IgD-negative memory B cell (primary cell): ENCODE results near the gene CACNA2D3. TPM values are rescaled to one million over a fixed set of nuclear protein-coding genes. Genes with fewer than 3 reads are reported as not detected.
A peak's percentile ranks its signal among the peaks of the same experiment; 100 is the strongest.

ENCODE experiments used
- H3K27ac Mint-ChIP-seq, 3 donors: one replicate each; pipeline ENCODE4 v1.8.0; 2020 to 2022; ENCODE audit warnings: mild to moderate bottlenecking in 3 of 3, mixed read lengths in 3 of 3, moderate library complexity in 1 of 3
- H3K27me3 Mint-ChIP-seq: one replicate; pipeline ENCODE4 v1.8.0; 2021; ENCODE audit warnings: mixed read lengths
- H3K36me3 Mint-ChIP-seq: one replicate; pipeline ENCODE4 v1.8.0; 2020; ENCODE audit warnings: mild to moderate bottlenecking, mixed read lengths
- H3K4me1 Mint-ChIP-seq, 3 donors: one replicate each; pipeline ENCODE4 v1.8.0; 2020 to 2022; ENCODE audit warnings: mixed read lengths in 3 of 3, mild to moderate bottlenecking in 1 of 3
- H3K4me3 Mint-ChIP-seq, 4 donors: one replicate each; pipeline ENCODE4 v1.8.0; 2020 to 2022; ENCODE audit warnings: mild to moderate bottlenecking in 4 of 4, mixed read lengths in 4 of 4, moderate library complexity in 3 of 4
- H3K9me3 Mint-ChIP-seq, 3 donors: one replicate each; pipeline ENCODE4 v1.8.0; 2020 to 2021; ENCODE audit warnings: mixed read lengths in 3 of 3, mild to moderate bottlenecking in 1 of 3
- polyA plus RNA-seq: library from polyadenylated mRNA; unstranded; fragments of 300-500 nt; fragmentation: Illumina TruSeq; gene quantifications from one replicate; pipeline ENCODE4 v1.2.3, GENCODE V29; 2021

The CACNA2D3 gene
- polyA plus RNA-seq, 1 donor from 2014 or later: not detected

- Mint-ChIP-seq H3K36me3 (no peaks in the 10 kb centered on the region), H3K4me3 (no peak overlapping the region), H3K27ac (no peak overlapping the region), H3K27me3 (no peaks in the 10 kb centered on the region), H3K9me3 (peaks cover 0 to 2% (median 0%) of the 10 kb centered on the region in 3 donors), H3K4me1 (no peaks in the 10 kb centered on the region)
Measured at GRCh38 chr3:54171951-54172350, 49.6 kb downstream of the CACNA2D3 start.

- Mint-ChIP-seq H3K27me3 (no peaks in the 10 kb centered on the region), H3K9me3 (peaks cover 0 to 2% (median 2%) of the 10 kb centered on the region in 3 donors), H3K4me1 (no peaks in the 10 kb centered on the region), H3K4me3 (no peak overlapping the region), H3K27ac (no peak overlapping the region), H3K36me3 (no peaks in the 10 kb centered on the region)
Measured at GRCh38 chr3:54173371-54173770, 51.0 kb downstream of the CACNA2D3 start.

- Mint-ChIP-seq H3K4me3 (no peak overlapping the region), H3K27ac (no peak overlapping the region), H3K9me3 (peaks cover 0 to 2% (median 2%) of the 10 kb centered on the region in 3 donors), H3K36me3 (no peaks in the 10 kb centered on the region), H3K4me1 (no peaks in the 10 kb centered on the region), H3K27me3 (peaks cover 1% of the 10 kb centered on the region)
Measured at GRCh38 chr3:54176106-54176505, 53.8 kb downstream of the CACNA2D3 start.

GRCh38 chr3:54177816-54178215, 55.5 kb downstream of the CACNA2D3 start:
- no peaks in the 10 kb centered on the region for H3K36me3 Mint-ChIP-seq
- no peak overlapping the region for H3K27ac Mint-ChIP-seq
- H3K9me3 Mint-ChIP-seq: peaks cover 0 to 2% (median 2%) of the 10 kb centered on the region in 3 donors
- no peak overlapping the region for H3K4me3 Mint-ChIP-seq
- no peaks in the 10 kb centered on the region for H3K4me1 Mint-ChIP-seq
- H3K27me3 Mint-ChIP-seq: peaks cover 1% of the 10 kb centered on the region

- Mint-ChIP-seq H3K36me3 (no peaks in the 10 kb centered on the region), H3K27me3 (peaks cover 1% of the 10 kb centered on the region), H3K4me3 (no peak overlapping the region), H3K27ac (no peak overlapping the region), H3K9me3 (peaks cover 0 to 2% (median 2%) of the 10 kb centered on the region in 3 donors), H3K4me1 (no peaks in the 10 kb centered on the region)
Measured at GRCh38 chr3:54178376-54178775, 56.0 kb downstream of the CACNA2D3 start.

GRCh38 chr3:54180921-54181320, 58.6 kb downstream of the CACNA2D3 start:
- Mint-ChIP-seq H3K27ac (no peak overlapping the region), H3K4me3 (no peak overlapping the region), H3K4me1 (no peaks in the 10 kb centered on the region), H3K27me3 (peaks cover 1% of the 10 kb centered on the region), H3K9me3 (peaks cover 0 to 4% (median 2%) of the 10 kb centered on the region in 3 donors), H3K36me3 (no peaks in the 10 kb centered on the region)

GRCh38 chr3:54182242-54182641, 59.9 kb downstream of the CACNA2D3 start:
- no peak overlapping the region for H3K27ac Mint-ChIP-seq
- peaks cover 0 to 4% (median 2%) of the 10 kb centered on the region in 3 donors for H3K9me3 Mint-ChIP-seq
- H3K4me3 Mint-ChIP-seq: no peak overlapping the region
- H3K27me3 Mint-ChIP-seq: peaks cover 1% of the 10 kb centered on the region
- no peaks in the 10 kb centered on the region for H3K4me1 Mint-ChIP-seq
- H3K36me3 Mint-ChIP-seq: no peaks in the 10 kb centered on the region

GRCh38 chr3:54185740-54186139, 63.4 kb downstream of the CACNA2D3 start:
- Mint-ChIP-seq H3K36me3 (no peaks in the 10 kb centered on the region), H3K4me1 (no peaks in the 10 kb centered on the region), H3K4me3 (no peak overlapping the region), H3K27ac (no peak overlapping the region), H3K9me3 (peaks cover 0 to 5% (median 2%) of the 10 kb centered on the region in 3 donors), H3K27me3 (no peaks in the 10 kb centered on the region)

- no peaks in the 10 kb centered on the region for H3K4me1 Mint-ChIP-seq
Measured at GRCh38 chr3:54188176-54188791, 65.9 kb downstream of the CACNA2D3 start.

GRCh38 chr3:54191220-54191619, 68.9 kb downstream of the CACNA2D3 start:
- peaks cover 2% of the 10 kb centered on the region for H3K27me3 Mint-ChIP-seq
- no peak overlapping the region for H3K4me3 Mint-ChIP-seq
- no peak overlapping the region for H3K27ac Mint-ChIP-seq
- peaks cover 0 to 7% (median 6%) of the 10 kb centered on the region in 3 donors for H3K9me3 Mint-ChIP-seq
- H3K36me3 Mint-ChIP-seq: no peaks in the 10 kb centered on the region
- H3K4me1 Mint-ChIP-seq: no peaks in the 10 kb centered on the region

More at GRCh38 chr3:54188176-54188791, 65.9 kb downstream of the CACNA2D3 start:
- Mint-ChIP-seq H3K36me3 (no peaks in the 10 kb centered on the region), H3K9me3 (peaks cover 0 to 5% (median 2%) of the 10 kb centered on the region in 3 donors), H3K27me3 (no peaks in the 10 kb centered on the region), H3K27ac (peak overlapping the region in 2 of 3 donors; percentile 8 to 49), H3K4me3 (no peak overlapping the region)

GRCh38 chr3:54192026-54192425, 69.7 kb downstream of the CACNA2D3 start:
- Mint-ChIP-seq H3K27ac (no peak overlapping the region), H3K27me3 (peaks cover 2% of the 10 kb centered on the region), H3K36me3 (no peaks in the 10 kb centered on the region), H3K4me3 (no peak overlapping the region), H3K4me1 (no peaks in the 10 kb centered on the region), H3K9me3 (peaks cover 0 to 7% (median 6%) of the 10 kb centered on the region in 3 donors)

- Mint-ChIP-seq H3K9me3 (peaks cover 0 to 6% (median 4%) of the 10 kb centered on the region in 3 donors), H3K27ac (no peak overlapping the region), H3K4me1 (no peaks in the 10 kb centered on the region), H3K27me3 (peaks cover 5% of the 10 kb centered on the region), H3K4me3 (no peak overlapping the region), H3K36me3 (no peaks in the 10 kb centered on the region)
Measured at GRCh38 chr3:54193093-54193492, 70.7 kb downstream of the CACNA2D3 start.

GRCh38 chr3:54196360-54196991, 74.1 kb downstream of the CACNA2D3 start:
- no peaks in the 10 kb centered on the region for H3K4me1 Mint-ChIP-seq
- H3K27ac Mint-ChIP-seq: no peak overlapping the region
- H3K36me3 Mint-ChIP-seq: no peaks in the 10 kb centered on the region
- peaks cover 0 to 6% (median 4%) of the 10 kb centered on the region in 3 donors for H3K9me3 Mint-ChIP-seq
- peaks cover 5% of the 10 kb centered on the region for H3K27me3 Mint-ChIP-seq
- H3K4me3 Mint-ChIP-seq: no peak overlapping the region

GRCh38 chr3:54197509-54197908, 75.2 kb downstream of the CACNA2D3 start:
- Mint-ChIP-seq H3K27me3 (peaks cover 5% of the 10 kb centered on the region), H3K9me3 (peaks cover 0 to 6% (median 4%) of the 10 kb centered on the region in 3 donors), H3K4me3 (no peak overlapping the region), H3K27ac (no peak overlapping the region), H3K36me3 (no peaks in the 10 kb centered on the region), H3K4me1 (no peaks in the 10 kb centered on the region)

- H3K4me1 Mint-ChIP-seq: no peaks in the 10 kb centered on the region
- peaks cover 0 to 6% (median 4%) of the 10 kb centered on the region in 3 donors for H3K9me3 Mint-ChIP-seq
- H3K36me3 Mint-ChIP-seq: no peaks in the 10 kb centered on the region
- no peak overlapping the region for H3K4me3 Mint-ChIP-seq
- peaks cover 5% of the 10 kb centered on the region for H3K27me3 Mint-ChIP-seq
- H3K27ac Mint-ChIP-seq: no peak overlapping the region
Measured at GRCh38 chr3:54198556-54198955, 76.2 kb downstream of the CACNA2D3 start.

GRCh38 chr3:54202054-54202453, 79.7 kb downstream of the CACNA2D3 start:
- Mint-ChIP-seq H3K4me1 (no peaks in the 10 kb centered on the region), H3K4me3 (peak overlapping the region in 1 of 4 donors; percentile 19), H3K36me3 (no peaks in the 10 kb centered on the region), H3K9me3 (peaks cover 0 to 5% (median 5%) of the 10 kb centered on the region in 3 donors), H3K27me3 (peaks cover 5% of the 10 kb centered on the region), H3K27ac (no peak overlapping the region)
